CD4-positive, alpha-beta T cell (primary cell): ENCODE measurements around the gene FOSL2. TPM values are rescaled to one million over a fixed set of nuclear protein-coding genes. Genes with fewer than 3 reads are reported as not detected.
A peak's percentile ranks its signal among the peaks of the same experiment; 100 is the strongest.

Experiments
- ATAC-seq: fragments of 200-7000 bp; cut with Tn5 transposase; one replicate; pipeline ENCODE4 v1.10.0; 2022; ENCODE audit warnings: mild to moderate bottlenecking; ENCODE audit not compliant: poor library complexity
- CTCF ChIA-PET: fragments of 350-600 bp; sonication (Branson Sonifier 250); formaldehyde crosslinking; loops from one replicate; lab custom pipeline; 2021; ENCODE audit warnings: antibody characterized with exemption, inconsistent platforms; lab: Charles Lee
- POLR2A ChIA-PET: fragments of 350-600 bp; sonication (Branson Sonifier 250); formaldehyde crosslinking; loops from one replicate; lab custom pipeline; 2021; ENCODE audit warnings: antibody characterized with exemption, inconsistent platforms; lab: Charles Lee
- DNase-seq, 14 experiments: peaks; one replicate each; pipeline ENCODE4 v3.0.0-alpha.2; 2013 to 2020; ENCODE audit warnings: mixed read lengths in 2 of 14
- H3K27ac ChIP-seq, 2 donors: one replicate each; pipeline versions ENCODE4 v1.5.1 to v1.7.0; 2013; ENCODE audit warnings: low read length in 2 of 2, low read depth in 1 of 2, mild to moderate bottlenecking in 1 of 2
- H3K27me3 ChIP-seq, 2 experiments: 1 replicate in 1 of 2; 2 replicates in 1 of 2; pipeline versions ENCODE4 v1.6.1 to v1.7.0; 2013; ENCODE audit warnings: low read length in 2 of 2, control low read depth in 1 of 2, mild to moderate bottlenecking in 1 of 2, moderate library complexity in 1 of 2; ENCODE audit not compliant: insufficient read depth in 2 of 2, control insufficient read depth in 1 of 2
- H3K36me3 ChIP-seq: one replicate; pipeline ENCODE4 v1.6.1; 2013; ENCODE audit warnings: low read length, control low read depth; ENCODE audit not compliant: insufficient read depth
- H3K4me1 ChIP-seq: one replicate; pipeline ENCODE4 v1.6.1; 2013; ENCODE audit warnings: low read length, control low read depth; ENCODE audit not compliant: insufficient read depth
- H3K4me3 ChIP-seq: one replicate; pipeline ENCODE4 v1.5.1; 2013; ENCODE audit warnings: mild to moderate bottlenecking, low read length, moderate library complexity
- H3K9me3 ChIP-seq, 2 experiments: 1 replicate in 1 of 2; 2 replicates in 1 of 2; pipeline versions ENCODE4 v1.6.1 to v1.7.0; 2013; ENCODE audit warnings: low read length in 2 of 2, mild to moderate bottlenecking in 2 of 2, control low read depth in 1 of 2, moderate library complexity in 1 of 2; ENCODE audit not compliant: control insufficient read depth in 1 of 2, insufficient read depth in 1 of 2
- H3K27ac Mint-ChIP-seq: one replicate; pipeline ENCODE4 v1.8.0; 2020; ENCODE audit warnings: mixed read lengths
- H3K27me3 Mint-ChIP-seq: one replicate; pipeline ENCODE4 v1.8.0; 2021; ENCODE audit warnings: mixed read lengths
- H3K36me3 Mint-ChIP-seq: one replicate; pipeline ENCODE4 v1.8.0; 2021; ENCODE audit warnings: low read depth, mixed read lengths
- H3K4me1 Mint-ChIP-seq: one replicate; pipeline ENCODE4 v1.8.0; 2021; ENCODE audit warnings: low read depth, mixed read lengths
- H3K4me3 Mint-ChIP-seq: one replicate; pipeline ENCODE4 v1.8.0; 2020; ENCODE audit warnings: mild to moderate bottlenecking, mixed read lengths
- H3K9me3 Mint-ChIP-seq: one replicate; pipeline ENCODE4 v1.8.0; 2020; ENCODE audit warnings: mixed read lengths
- CTCF ChIP-seq: fragments of 200-600 bp; IDR thresholded peaks from one replicate; pipeline ENCODE4 v1.8.0; 2022; ENCODE audit warnings: antibody characterized with exemption, mild to moderate bottlenecking
- intact Hi-C, 2 experiments: fragments of 100-400 bp; cut with DNase I in 1 of 2; cut with micrococcal nuclease in 1 of 2; formaldehyde crosslinking; loops; one replicate each; pipeline versions ENCODE4 v1.15.1 to v1.9.0; 2023 to 2025; cut with DNase I, micrococcal nuclease
- total RNA-seq, 174 experiments: library from RNA in 2 of 174; stranded (reverse) in 2 of 174; gene quantifications; one replicate each; pipeline ENCODE4 v1.2.3 and lab custom pipeline; 2021 to 2026

Gene FOSL2
- total RNA-seq, 2 experiments from 2014 or later: 152 to 155 TPM

GRCh38 chr2:28398101-28398834, 5.6 kb downstream of the FOSL2 start:
- H3K4me3 Mint-ChIP-seq: no peak overlapping the region
- peaks cover 65% of the 10 kb centered on the region for H3K4me1 ChIP-seq

GRCh38 chr2:28399289-28399688, 6.6 kb downstream of the FOSL2 start:
- no peak for TF ChIP-seq CTCF
- Mint-ChIP-seq H3K4me1 (peaks cover 30% of the 10 kb centered on the region), H3K4me3 (no peak overlapping the region), H3K9me3 (no peaks in the 10 kb centered on the region), H3K27me3 (no peaks in the 10 kb centered on the region), H3K27ac (no peak overlapping the region), H3K36me3 (no peaks in the 10 kb centered on the region)
- Histone ChIP-seq H3K27ac (no peak overlapping the region), H3K27me3 (no peaks in the 10 kb centered on the region), H3K4me1 (peaks cover 70% of the 10 kb centered on the region), H3K9me3 (no peaks in the 10 kb centered on the region), H3K4me3 (no peak overlapping the region), H3K36me3 (peaks cover 6% of the 10 kb centered on the region)
- ATAC-seq: no peak
- POLR2A ChIA-PET: no interaction called here
- intact Hi-C loops: loop anchor here (5.0 to 10.0 kb wide), 6 partner anchors 144 to 1184 kb away; partner anchors contain the start of genes ATRAID (in 1 of the 2), CAD (in 1 of the 2), MRPL33 (in 1 of the 2) and SLC5A6 (in 1 of the 2)
- DNase-seq: no peak
- CTCF ChIA-PET: no interaction called here

More at GRCh38 chr2:28398101-28398834, 5.6 kb downstream of the FOSL2 start:
- no peaks in the 10 kb centered on the region for H3K9me3 ChIP-seq
- intact Hi-C loops: loop anchor here (5.0 to 10.0 kb wide), 6 partner anchors 143 to 1183 kb away; partner anchors contain the start of genes ATRAID (in 1 of the 2), CAD (in 1 of the 2), MRPL33 (in 1 of the 2) and SLC5A6 (in 1 of the 2)
- no peak overlapping the region for H3K27ac Mint-ChIP-seq
- H3K27me3 Mint-ChIP-seq: no peaks in the 10 kb centered on the region
- no peaks in the 10 kb centered on the region for H3K27me3 ChIP-seq
- no peaks in the 10 kb centered on the region for H3K9me3 Mint-ChIP-seq
- DNase-seq: peak in 2 of 14 experiments; percentile 40 to 53
- peaks cover 3% of the 10 kb centered on the region for H3K36me3 ChIP-seq
- ATAC-seq: no peak
- no peak overlapping the region for H3K27ac ChIP-seq
- ChIA-PET CTCF (no interaction called here), POLR2A (no interaction called here)
- H3K36me3 Mint-ChIP-seq: no peaks in the 10 kb centered on the region
- no peak for TF ChIP-seq CTCF
- H3K4me1 Mint-ChIP-seq: peaks cover 20% of the 10 kb centered on the region
- H3K4me3 ChIP-seq: no peak overlapping the region

- H3K27ac ChIP-seq: no peak overlapping the region
- no peak for DNase-seq
- TF ChIP-seq CTCF: no peak
Observed at GRCh38 chr2:28399956-28400355, 7.3 kb downstream of the FOSL2 start.

More at GRCh38 chr2:28399956-28400355, 7.3 kb downstream of the FOSL2 start:
- POLR2A ChIA-PET: no interaction called here
- Histone ChIP-seq H3K9me3 (no peaks in the 10 kb centered on the region), H3K27me3 (no peaks in the 10 kb centered on the region), H3K4me3 (no peak overlapping the region), H3K4me1 (peaks cover 68% of the 10 kb centered on the region), H3K36me3 (peaks cover 13% of the 10 kb centered on the region)
- no peak for ATAC-seq
- H3K36me3 Mint-ChIP-seq: no peaks in the 10 kb centered on the region
- peaks cover 30% of the 10 kb centered on the region for H3K4me1 Mint-ChIP-seq
- no peak overlapping the region for H3K27ac Mint-ChIP-seq
- no peaks in the 10 kb centered on the region for H3K9me3 Mint-ChIP-seq
- no peak overlapping the region for H3K4me3 Mint-ChIP-seq
- CTCF ChIA-PET: interaction anchor here (0.5 kb wide), 1 partner anchor 17 kb away, joined by 3 read pairs; no protein-coding TSS in a partner anchor
- intact Hi-C loops: loop anchor here (5.0 to 10.0 kb wide), 6 partner anchors 145 to 1185 kb away; partner anchors contain the start of genes ATRAID (in 1 of the 2), CAD (in 1 of the 2), MRPL33 (in 1 of the 2) and SLC5A6 (in 1 of the 2)
- H3K27me3 Mint-ChIP-seq: no peaks in the 10 kb centered on the region
